Esophagus squamous epithelium (tissue), 5 donors: ENCODE results near the gene NRCAM. TPM values are rescaled to one million over a fixed set of nuclear protein-coding genes. Genes with fewer than 3 reads are reported as not detected.

Experiments used
- DNase-seq: peaks from one replicate; lab custom pipeline; 2025; lab: John Stamatoyannopoulos, UW
- H3K27ac ChIP-seq, 4 donors: fragments of 200-600 bp; sonication (generic); one replicate each; pipeline ENCODE4 v1.5.1; 2016 to 2019; ENCODE audit warnings: mild to moderate bottlenecking in 1 of 4
- H3K27me3 ChIP-seq, 4 donors: fragments of 200-600 bp; sonication (generic); 1 replicate in 3 of 4; 2 replicates in 1 of 4; pipeline versions ENCODE4 v1.5.1 to v1.6.0; 2017 to 2021; ENCODE audit warnings: antibody characterized with exemption in 1 of 4
- H3K36me3 ChIP-seq, 3 donors: fragments of 200-600 bp; sonication (generic); one replicate each; pipeline ENCODE4 v1.5.1; 2016 to 2019
- H3K4me1 ChIP-seq, 3 donors: fragments of 200-600 bp; sonication (generic); one replicate each; pipeline ENCODE4 v1.5.1; 2017 to 2019
- H3K4me3 ChIP-seq, 4 donors: fragments of 200-600 bp; sonication (generic); 1 replicate in 3 of 4; 2 replicates in 1 of 4; pipeline ENCODE4 v1.5.1; 2016 to 2019; ENCODE audit warnings: mild to moderate bottlenecking in 2 of 4, moderate library complexity in 1 of 4
- H3K9me3 ChIP-seq, 3 donors: fragments of 200-600 bp; sonication (generic); one replicate each; pipeline ENCODE4 v1.5.1; 2016 to 2019
- POLR2A ChIP-seq, 4 donors: fragments of 450-650 bp; IDR thresholded peaks; one replicate each; pipeline ENCODE4 v1.6.1; 2017; ENCODE audit warnings: antibody characterized with exemption in 4 of 4, mild to moderate bottlenecking in 4 of 4, moderate library complexity in 3 of 4
- WGBS, 2 donors: methylation state at CpG; one replicate each; pipeline ENCODE4 v1.1.5; 2018; 5-methylcytosine and 5-hydroxymethylcytosine counted together
- intact Hi-C: fragments of 100-400 bp; cut with DNase I; formaldehyde crosslinking; loops from one replicate; pipeline ENCODE4 v1.15.0; 2022
- total RNA-seq, 4 donors: library from RNA; depleted of rRNA; stranded (reverse); fragments of >200 nt; gene quantifications; one replicate each; pipeline ENCODE4 v1.1.0, GENCODE V29; 2016
- TF ChIP-seq, protein P1 (sequence below), 6 experiments: fragments of 450-650 bp in 4 of 6; fragments of 200-600 bp in 2 of 6; sonication (generic) in 2 of 6; IDR thresholded peaks; one replicate each; pipeline ENCODE4 v1.5.1; 2016 to 2019; ENCODE audit warnings: antibody characterized with exemption in 6 of 6, mild to moderate bottlenecking in 4 of 6, moderate library complexity in 4 of 6
- donor health status: DM: yes; HTN: yes; CAD: no.

NRCAM gene
- total RNA-seq, 4 donors from 2014 or later = 1.5 to 9.8 (median 6.3) TPM; not detected in 1

DNA sequence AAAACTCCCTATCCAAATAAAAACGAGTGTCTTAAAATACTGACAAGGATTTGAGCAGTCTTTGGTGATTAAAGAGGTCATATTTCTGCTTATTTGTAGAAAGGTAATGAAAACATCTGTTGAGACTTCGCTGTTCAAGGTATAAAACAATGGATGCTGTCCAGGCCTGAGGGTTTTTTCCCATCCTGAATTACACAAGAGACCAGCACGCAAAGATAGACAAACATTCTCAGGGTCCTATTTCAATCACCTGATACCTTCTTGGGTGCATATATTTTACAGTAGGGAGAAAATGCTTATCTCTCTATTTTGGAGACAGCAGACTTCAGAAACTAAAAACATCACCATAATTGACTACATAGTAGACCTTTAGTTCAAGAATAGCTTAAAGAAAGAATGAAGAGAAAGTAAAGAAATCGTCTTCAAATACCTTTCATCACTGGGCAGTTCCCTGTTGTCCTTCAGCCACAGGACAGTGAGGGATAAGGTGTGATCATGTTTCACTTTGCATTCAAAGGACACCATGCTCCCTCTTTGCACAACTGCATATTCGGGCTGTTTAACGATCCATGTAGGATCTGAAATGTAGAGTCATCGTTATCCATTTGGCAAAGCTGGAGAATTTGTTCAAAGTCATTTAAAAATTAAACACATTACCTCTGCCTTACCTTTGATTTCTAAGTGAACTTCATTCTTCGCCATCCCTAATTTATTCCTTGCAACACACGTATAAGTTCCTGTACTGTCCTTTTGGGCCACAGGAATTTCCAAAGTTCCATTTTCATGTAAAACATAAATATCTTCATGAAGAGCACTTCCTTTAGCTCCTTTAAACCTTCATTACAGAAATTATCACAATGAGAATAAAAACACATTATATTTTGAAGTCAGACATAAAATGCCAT lies 262.4 kb downstream of the NRCAM start:
- no peak overlapping the region for H3K4me3 ChIP-seq
- H3K9me3 ChIP-seq = no peaks in the 10 kb centered on the region
- DNase-seq = no peak
- no peaks in the 10 kb centered on the region for H3K27me3 ChIP-seq
- no peaks in the 10 kb centered on the region for H3K36me3 ChIP-seq
- 66 to 73% methylated on average over 9 of the region's 9 CpGs for WGBS, 2 donors
- H3K4me1 ChIP-seq = no peaks in the 10 kb centered on the region
- TF ChIP-seq, protein P1, sequence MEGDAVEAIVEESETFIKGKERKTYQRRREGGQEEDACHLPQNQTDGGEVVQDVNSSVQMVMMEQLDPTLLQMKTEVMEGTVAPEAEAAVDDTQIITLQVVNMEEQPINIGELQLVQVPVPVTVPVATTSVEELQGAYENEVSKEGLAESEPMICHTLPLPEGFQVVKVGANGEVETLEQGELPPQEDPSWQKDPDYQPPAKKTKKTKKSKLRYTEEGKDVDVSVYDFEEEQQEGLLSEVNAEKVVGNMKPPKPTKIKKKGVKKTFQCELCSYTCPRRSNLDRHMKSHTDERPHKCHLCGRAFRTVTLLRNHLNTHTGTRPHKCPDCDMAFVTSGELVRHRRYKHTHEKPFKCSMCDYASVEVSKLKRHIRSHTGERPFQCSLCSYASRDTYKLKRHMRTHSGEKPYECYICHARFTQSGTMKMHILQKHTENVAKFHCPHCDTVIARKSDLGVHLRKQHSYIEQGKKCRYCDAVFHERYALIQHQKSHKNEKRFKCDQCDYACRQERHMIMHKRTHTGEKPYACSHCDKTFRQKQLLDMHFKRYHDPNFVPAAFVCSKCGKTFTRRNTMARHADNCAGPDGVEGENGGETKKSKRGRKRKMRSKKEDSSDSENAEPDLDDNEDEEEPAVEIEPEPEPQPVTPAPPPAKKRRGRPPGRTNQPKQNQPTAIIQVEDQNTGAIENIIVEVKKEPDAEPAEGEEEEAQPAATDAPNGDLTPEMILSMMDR (IDR thresholded peaks at IDR 0.05) = no peak
- TF ChIP-seq POLR2A (IDR thresholded peaks at IDR 0.05) = no peak
- H3K27ac ChIP-seq = no peak overlapping the region
- intact Hi-C loops = no loop called here

DNA sequence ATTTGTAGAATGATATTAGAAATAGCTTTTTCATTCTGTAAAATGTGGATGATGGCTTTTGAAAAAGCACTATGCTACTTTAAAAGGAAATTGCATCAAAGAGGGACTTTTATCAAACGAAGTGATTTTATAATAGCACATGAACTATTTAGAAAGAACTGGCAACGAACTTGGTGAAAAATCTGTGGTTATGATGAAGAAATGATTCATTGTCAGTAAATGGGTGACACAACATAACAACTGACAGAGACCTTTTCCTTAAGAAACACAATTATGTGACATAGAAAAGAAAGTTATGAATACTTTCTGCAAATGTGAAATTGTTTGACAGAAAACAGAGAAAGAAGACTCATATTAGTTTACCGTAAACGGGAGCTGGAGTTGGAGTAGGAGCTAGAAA lies 265.3 kb downstream of the NRCAM start:
- Histone ChIP-seq H3K9me3 (no peaks in the 10 kb centered on the region), H3K4me3 (no peak overlapping the region), H3K27ac (no peak overlapping the region), H3K4me1 (no peaks in the 10 kb centered on the region), H3K36me3 (no peaks in the 10 kb centered on the region), H3K27me3 (no peaks in the 10 kb centered on the region)
- WGBS, 2 donors = 70 to 90% methylated on average over 4 of the region's 4 CpGs
- no peak for DNase-seq
- intact Hi-C loops = no loop called here
- TF ChIP-seq, protein P1 (IDR thresholded peaks at IDR 0.05) = no peak
- no peak for TF ChIP-seq POLR2A (IDR thresholded peaks at IDR 0.05)

DNA sequence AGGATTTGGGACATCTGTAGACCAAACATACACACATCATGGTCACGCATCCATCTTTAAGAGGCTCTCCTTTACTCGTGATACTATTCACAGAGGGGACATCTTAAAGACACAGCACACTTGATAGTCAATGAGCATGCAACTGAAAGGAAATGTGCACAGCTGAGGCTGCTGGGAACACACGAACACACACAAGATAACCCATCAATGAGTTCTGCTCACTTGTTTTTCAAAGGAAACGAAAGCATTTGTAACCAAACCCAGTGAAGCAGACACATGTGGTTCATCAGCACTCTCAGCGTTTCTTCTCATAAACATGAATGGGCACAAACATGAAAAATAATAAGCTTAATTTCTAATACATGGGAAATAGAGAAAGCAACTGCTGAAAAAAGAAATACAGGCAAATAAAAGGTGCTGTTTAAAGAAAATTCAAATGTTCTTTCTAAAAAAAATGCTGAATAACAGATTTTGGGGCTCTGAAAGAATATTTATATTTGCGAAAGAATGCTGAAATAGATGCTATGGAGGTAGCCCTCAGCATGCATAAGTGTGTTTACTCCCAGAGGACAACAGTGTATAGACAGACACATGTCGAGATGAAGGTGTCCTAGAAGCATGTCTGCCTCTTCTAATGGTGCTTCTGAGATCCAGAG lies 266.4 kb downstream of the NRCAM start:
- Histone ChIP-seq H3K36me3 (no peaks in the 10 kb centered on the region), H3K9me3 (no peaks in the 10 kb centered on the region), H3K4me1 (no peaks in the 10 kb centered on the region), H3K27ac (no peak overlapping the region), H3K4me3 (no peak overlapping the region), H3K27me3 (no peaks in the 10 kb centered on the region)
- WGBS, 2 donors = 49 to 69% methylated on average over 7 of the region's 7 CpGs
- TF ChIP-seq, protein P1 (IDR thresholded peaks at IDR 0.05) = no peak
- TF ChIP-seq POLR2A (IDR thresholded peaks at IDR 0.05) = no peak
- intact Hi-C loops = loop anchor here (10.0 kb wide), 2 partner anchors 275 to 305 kb away; no protein-coding TSS in a partner anchor
- DNase-seq = no peak

DNA sequence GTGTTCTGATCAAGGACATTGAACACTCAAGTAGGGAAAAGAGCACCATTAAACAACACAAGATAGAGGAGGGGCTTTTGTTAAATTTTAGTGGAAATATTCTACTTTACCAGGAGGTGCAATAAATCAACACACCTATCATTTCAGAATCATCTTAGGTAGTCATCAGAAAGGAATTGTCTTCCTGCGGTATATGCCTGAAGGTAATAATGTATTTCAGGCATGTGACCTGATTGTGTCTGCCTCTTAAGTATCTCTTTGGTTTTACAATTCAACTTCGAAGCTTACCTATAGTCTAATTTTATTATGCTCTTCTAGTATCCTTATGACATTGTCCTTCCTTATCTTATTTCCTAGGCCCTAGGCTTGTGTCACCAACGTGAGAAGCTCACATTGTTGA lies 267.5 kb downstream of the NRCAM start:
- Histone ChIP-seq H3K27me3 (no peaks in the 10 kb centered on the region), H3K4me3 (no peak overlapping the region), H3K36me3 (no peaks in the 10 kb centered on the region), H3K27ac (no peak overlapping the region), H3K4me1 (no peaks in the 10 kb centered on the region), H3K9me3 (no peaks in the 10 kb centered on the region)
- DNase-seq = no peak
- intact Hi-C loops = loop anchor here (10.0 kb wide), 2 partner anchors 276 to 306 kb away; no protein-coding TSS in a partner anchor
- 89 to 91% methylated on average over 3 of the region's 3 CpGs for WGBS, 2 donors
- TF ChIP-seq POLR2A (IDR thresholded peaks at IDR 0.05) = no peak
- TF ChIP-seq, protein P1 (IDR thresholded peaks at IDR 0.05) = no peak
